ENCODE data around the gene CASK. TPM values are rescaled to one million over a fixed set of nuclear protein-coding genes. Genes with fewer than 3 reads are reported as not detected.

Gene CASK
- total RNA-seq, 1 donor from 2014 or later: 33.7 TPM

GRCh38 chrX:41507919-41508318 is 415.4 kb downstream of the CASK start:
- no peaks in the 10 kb centered on the region for H3K36me3 ChIP-seq
- H3K4me1 ChIP-seq: no peaks in the 10 kb centered on the region
- no peak for DNase-seq (ENCODE audit: low spot score in 2 of 2)
- H3K4me3 ChIP-seq: no peak overlapping the region
- intact Hi-C loops (cut with DNase I): no loop called here
- no peaks in the 10 kb centered on the region for H3K9me3 ChIP-seq
- TF ChIP-seq, protein P1, sequence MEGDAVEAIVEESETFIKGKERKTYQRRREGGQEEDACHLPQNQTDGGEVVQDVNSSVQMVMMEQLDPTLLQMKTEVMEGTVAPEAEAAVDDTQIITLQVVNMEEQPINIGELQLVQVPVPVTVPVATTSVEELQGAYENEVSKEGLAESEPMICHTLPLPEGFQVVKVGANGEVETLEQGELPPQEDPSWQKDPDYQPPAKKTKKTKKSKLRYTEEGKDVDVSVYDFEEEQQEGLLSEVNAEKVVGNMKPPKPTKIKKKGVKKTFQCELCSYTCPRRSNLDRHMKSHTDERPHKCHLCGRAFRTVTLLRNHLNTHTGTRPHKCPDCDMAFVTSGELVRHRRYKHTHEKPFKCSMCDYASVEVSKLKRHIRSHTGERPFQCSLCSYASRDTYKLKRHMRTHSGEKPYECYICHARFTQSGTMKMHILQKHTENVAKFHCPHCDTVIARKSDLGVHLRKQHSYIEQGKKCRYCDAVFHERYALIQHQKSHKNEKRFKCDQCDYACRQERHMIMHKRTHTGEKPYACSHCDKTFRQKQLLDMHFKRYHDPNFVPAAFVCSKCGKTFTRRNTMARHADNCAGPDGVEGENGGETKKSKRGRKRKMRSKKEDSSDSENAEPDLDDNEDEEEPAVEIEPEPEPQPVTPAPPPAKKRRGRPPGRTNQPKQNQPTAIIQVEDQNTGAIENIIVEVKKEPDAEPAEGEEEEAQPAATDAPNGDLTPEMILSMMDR (IDR thresholded peaks at IDR 0.05): no peak
- H3K27ac ChIP-seq: no peak overlapping the region
- H3K27me3 ChIP-seq: no peaks in the 10 kb centered on the region

GRCh38 chrX:41502004-41502403 is 421.4 kb downstream of the CASK start:
- Histone ChIP-seq H3K4me3 (no peak overlapping the region), H3K4me1 (no peaks in the 10 kb centered on the region), H3K9me3 (no peaks in the 10 kb centered on the region), H3K36me3 (no peaks in the 10 kb centered on the region), H3K27ac (no peak overlapping the region), H3K27me3 (no peaks in the 10 kb centered on the region)
- TF ChIP-seq, protein P1 (IDR thresholded peaks at IDR 0.05): no peak
- no peak for DNase-seq (ENCODE audit: low spot score in 2 of 2)
- intact Hi-C loops (cut with DNase I): no loop called here

DNA sequence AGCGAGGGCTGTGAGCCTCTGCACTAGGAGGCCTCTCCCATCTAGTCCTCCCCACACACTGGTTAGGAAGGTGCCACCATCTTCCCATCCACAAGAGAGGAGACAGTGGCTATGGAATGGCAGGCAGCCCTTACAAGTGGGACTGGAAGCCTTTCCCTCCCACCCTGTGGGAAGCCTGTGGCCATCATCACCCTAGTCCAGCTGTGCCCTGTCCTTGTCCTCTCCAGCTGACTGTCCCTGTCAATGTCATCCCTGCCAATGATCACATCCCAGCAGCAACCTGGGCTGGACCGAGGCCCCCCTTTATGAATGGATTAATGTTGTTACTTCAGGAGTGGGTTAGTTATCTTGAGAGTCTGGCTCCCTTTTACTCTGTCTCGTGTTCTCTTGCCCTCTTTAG is 423.4 kb downstream of the CASK start:
- intact Hi-C loops (cut with DNase I): no loop called here
- DNase-seq (ENCODE audit: low spot score in 2 of 2): peak in 1 of 2 donors; percentile 60
- no peaks in the 10 kb centered on the region for H3K4me1 ChIP-seq
- H3K36me3 ChIP-seq: no peaks in the 10 kb centered on the region
- H3K27me3 ChIP-seq: no peaks in the 10 kb centered on the region
- no peak overlapping the region for H3K4me3 ChIP-seq
- no peak overlapping the region for H3K27ac ChIP-seq
- TF ChIP-seq, protein P1 (IDR thresholded peaks at IDR 0.05): no peak
- no peaks in the 10 kb centered on the region for H3K9me3 ChIP-seq

DNA sequence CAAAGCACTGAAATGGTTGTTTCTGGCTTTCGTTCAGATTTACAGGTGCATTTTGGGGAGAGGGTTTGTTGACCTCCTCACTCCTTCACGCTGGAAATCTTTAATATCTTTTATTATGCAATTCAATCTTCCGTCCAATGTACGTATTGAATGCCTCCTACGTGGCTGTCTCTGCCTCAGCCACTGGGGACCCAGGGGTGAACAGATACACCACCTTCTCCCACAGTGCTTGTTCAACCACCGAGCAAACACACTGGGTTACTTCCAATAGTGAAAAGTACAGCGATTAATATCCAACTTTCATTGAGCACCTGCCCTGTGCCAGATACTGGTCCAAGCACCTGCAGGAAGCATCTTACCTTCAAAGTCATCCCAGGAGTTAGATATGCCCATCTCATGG is 424.2 kb downstream of the CASK start:
- peak in 1 of 2 donors; percentile 12 for DNase-seq (ENCODE audit: low spot score in 2 of 2)
- Histone ChIP-seq H3K27me3 (no peaks in the 10 kb centered on the region), H3K4me1 (no peaks in the 10 kb centered on the region), H3K36me3 (no peaks in the 10 kb centered on the region), H3K4me3 (no peak overlapping the region), H3K9me3 (no peaks in the 10 kb centered on the region), H3K27ac (no peak overlapping the region)
- TF ChIP-seq, protein P1 (IDR thresholded peaks at IDR 0.05): no peak
- intact Hi-C loops (cut with DNase I): no loop called here

- TF ChIP-seq, protein P1 (IDR thresholded peaks at IDR 0.05): no peak
Observed at GRCh38 chrX:41491267-41492004, 431.9 kb downstream of the CASK start.

More at GRCh38 chrX:41491267-41492004, 431.9 kb downstream of the CASK start:
- H3K9me3 ChIP-seq: peaks cover 0 to 3% of the 10 kb centered on the region in 2 donors
- intact Hi-C loops (cut with DNase I): loop anchor here (5.0 kb wide), 1 partner anchor 39 kb away; no protein-coding TSS in a partner anchor
- peak overlapping the region in 1 of 2 donors; percentile 10 for H3K27ac ChIP-seq
- no peaks in the 10 kb centered on the region for H3K36me3 ChIP-seq
- no peaks in the 10 kb centered on the region for H3K4me1 ChIP-seq
- no peaks in the 10 kb centered on the region for H3K27me3 ChIP-seq
- DNase-seq (ENCODE audit: low spot score in 2 of 2): peak in 1 of 2 donors; percentile 68
- H3K4me3 ChIP-seq: no peak overlapping the region

Measured in ascending aorta (tissue), 2 donors.